NB4 (cell line): Measurements from ENCODE around the gene ASB2.

Experiments used
- DNase-seq: peaks from one replicate; pipeline ENCODE4 v3.0.0; 2010; ENCODE audit warnings: low read depth
- H3K4me3 ChIP-seq: one replicate; pipeline ENCODE4 v1.5.1; 2011; ENCODE audit warnings: mild to moderate bottlenecking, low read depth, low read length, moderate library complexity
- CTCF ChIP-seq: IDR thresholded peaks from one replicate; pipeline ENCODE4 v1.5.1; 2012; ENCODE audit warnings: low read depth, low read length
- MAX ChIP-seq: IDR thresholded peaks from 2 replicates; pipeline ENCODE4 v1.6.1; 2011; ENCODE audit warnings: low read depth, low read length
- MYC ChIP-seq: IDR thresholded peaks from 2 replicates; pipeline ENCODE4 v1.6.1; 2011; ENCODE audit warnings: low read depth, low read length
- POLR2A ChIP-seq: IDR thresholded peaks from 2 replicates; pipeline ENCODE4 v1.6.1; 2011; ENCODE audit warnings: mild to moderate bottlenecking; ENCODE audit not compliant: insufficient read length; ENCODE audit errors: extremely low read depth

ASB2 gene

GRCh38 chr14:94021001-94021400 is 44.6 kb upstream of the ASB2 start:
- DNase-seq, result no peak
- H3K4me3 ChIP-seq, result no peak overlapping the region
- TF ChIP-seq POLR2A, result no peak
- no peak for TF ChIP-seq MYC
- no peak for TF ChIP-seq CTCF
- TF ChIP-seq MAX, result no peak

- TF ChIP-seq MYC (no peak), POLR2A (no peak), CTCF (no peak), MAX (no peak)
- H3K4me3 ChIP-seq, result no peak overlapping the region
- DNase-seq, result no peak
These were observed 43.9 kb upstream of the ASB2 start for GRCh38 chr14:94020267-94020666.

GRCh38 chr14:94019329-94019728 is 43.0 kb upstream of the ASB2 start:
- no peak overlapping the region for H3K4me3 ChIP-seq
- no peak for TF ChIP-seq CTCF
- no peak for TF ChIP-seq POLR2A
- no peak for TF ChIP-seq MYC
- no peak for TF ChIP-seq MAX
- DNase-seq, result no peak

GRCh38 chr14:94018308-94018707 is 41.9 kb upstream of the ASB2 start:
- no peak overlapping the region for H3K4me3 ChIP-seq
- no peak for DNase-seq
- no peak for TF ChIP-seq MAX

- H3K4me3 ChIP-seq, result no peak overlapping the region
- no peak for TF ChIP-seq CTCF
- no peak for TF ChIP-seq MAX
- no peak for TF ChIP-seq POLR2A
- no peak for TF ChIP-seq MYC
- no peak for DNase-seq
These were observed 40.1 kb upstream of the ASB2 start for GRCh38 chr14:94016446-94016976.

- no peak for TF ChIP-seq CTCF
- no peak for TF ChIP-seq POLR2A
- TF ChIP-seq MAX, result no peak
- TF ChIP-seq MYC, result no peak
- DNase-seq, result no peak
- no peak overlapping the region for H3K4me3 ChIP-seq
These were observed 38.9 kb upstream of the ASB2 start for GRCh38 chr14:94015223-94015622.
